Measurements from ENCODE around the gene ROR1.

- TF ChIP-seq POLR2AphosphoS5 (IDR thresholded peaks at IDR 0.05; ENCODE audit: borderline replicate concordance, low read depth, low read length) (no peak), EZH2 (IDR thresholded peaks at IDR 0.05) (no peak), FOXP2 (optimal IDR thresholded peaks at IDR 0.05; ENCODE audit: control extremely low read depth, extremely low read length, insufficient read depth) (no peak)
These were observed 199.2 kb downstream of the ROR1 start for GRCh38 chr1:63973005-63973419.

Data from SK-N-MC (cell line).